HG02938 (cell line): ENCODE data around the gene SMPD3.
"Not testable (repeated sequence)": the region's sequence is repeated elsewhere in the genome, so short reads cannot be mapped to it uniquely, and the experiment has no call there.

Source experiments
- ATAC-seq: cut with Tn5 transposase; IDR thresholded peaks from one replicate; pipeline ENCODE4 v1.9.1; 2021; ENCODE audit warnings: mild to moderate bottlenecking, moderate library complexity; ENCODE audit not compliant: unreplicated experiment

Gene SMPD3

GRCh38 chr16:68448360-68448970, at the start of gene SMPD3:
Gene SMPD3 (minus strand): TSS chr16:68448508. CDS start chr16:68372181, 76,327 bp downstream.
- peak; percentile 76 for ATAC-seq

- no peak for ATAC-seq
These were observed 48.4 kb upstream of the SMPD3 start for GRCh38 chr16:68496689-68497088.

- ATAC-seq: not testable (repeated sequence)
These were observed 46.0 kb upstream of the SMPD3 start for GRCh38 chr16:68494261-68494660.

GRCh38 chr16:68493412-68494070, 45.2 kb upstream of the SMPD3 start:
- no peak for ATAC-seq

GRCh38 chr16:68492543-68493411, 44.5 kb upstream of the SMPD3 start:
- ATAC-seq: no peak

- no peak for ATAC-seq
These were observed 43.8 kb upstream of the SMPD3 start for GRCh38 chr16:68492151-68492542.

- ATAC-seq: no peak
These were observed 43.3 kb upstream of the SMPD3 start for GRCh38 chr16:68491576-68491950.

GRCh38 chr16:68490829-68491575, 42.7 kb upstream of the SMPD3 start:
- ATAC-seq: no peak

- ATAC-seq: no peak
These were observed 42.0 kb upstream of the SMPD3 start for GRCh38 chr16:68490358-68490757.

GRCh38 chr16:68488554-68488953, 40.2 kb upstream of the SMPD3 start:
- no peak for ATAC-seq

GRCh38 chr16:68487669-68488068, 39.4 kb upstream of the SMPD3 start:
- ATAC-seq: no peak

GRCh38 chr16:68487203-68487514, 38.9 kb upstream of the SMPD3 start:
- no peak for ATAC-seq

- ATAC-seq: no peak
These were observed 38.3 kb upstream of the SMPD3 start for GRCh38 chr16:68486502-68487202.

GRCh38 chr16:68481636-68482035, 33.3 kb upstream of the SMPD3 start:
- ATAC-seq: no peak

GRCh38 chr16:68480084-68480995, 32.0 kb upstream of the SMPD3 start:
- no peak for ATAC-seq

- ATAC-seq: no peak
These were observed 31.0 kb upstream of the SMPD3 start for GRCh38 chr16:68479271-68479670.

- ATAC-seq: no peak
These were observed 30.4 kb upstream of the SMPD3 start for GRCh38 chr16:68478526-68479250.

GRCh38 chr16:68475071-68475470, 26.8 kb upstream of the SMPD3 start:
- no peak for ATAC-seq
